HG02870 (cell line): Measurements from ENCODE around the gene NTHL1.

ENCODE experiments used
- ATAC-seq: cut with Tn5 transposase; IDR thresholded peaks from one replicate; pipeline ENCODE4 v1.9.1; 2021; ENCODE audit warnings: mild to moderate bottlenecking, moderate library complexity; ENCODE audit not compliant: unreplicated experiment

Gene NTHL1

GRCh38 chr16:2066139-2066538, 18.5 kb upstream of the NTHL1 start:
- ATAC-seq, result no peak

DNA sequence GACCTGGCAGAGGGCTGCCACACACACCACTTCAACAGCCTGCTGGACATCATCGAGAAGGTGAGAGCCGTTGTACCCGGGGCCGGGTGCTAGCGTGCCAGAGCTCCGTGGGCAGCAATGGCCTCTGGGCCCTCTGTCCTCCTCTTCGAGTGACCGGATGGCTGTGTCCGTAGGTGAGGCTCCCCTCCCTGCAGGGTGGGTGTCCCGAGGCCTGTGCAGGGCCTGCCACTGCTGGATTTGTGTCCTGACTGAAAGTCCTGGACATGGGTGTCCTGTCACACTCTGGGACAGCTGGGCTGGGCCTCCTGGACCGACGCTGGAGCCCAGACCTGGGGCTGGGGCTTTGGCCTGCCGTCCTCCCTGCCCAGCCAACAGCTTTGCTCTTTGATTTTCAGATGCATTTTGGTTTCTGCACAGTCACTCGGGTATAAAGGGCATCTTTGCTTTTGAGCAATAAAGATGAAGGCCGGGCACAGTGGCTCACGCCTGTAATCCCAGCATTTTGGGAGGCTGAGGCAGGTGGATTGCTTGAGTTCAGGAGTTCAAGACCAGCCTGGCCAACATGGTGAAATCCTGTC, 16.8 kb upstream of the NTHL1 start:
- no peak for ATAC-seq

- ATAC-seq, result no peak
Observed at GRCh38 chr16:2063861-2064260, 16.2 kb upstream of the NTHL1 start.

- ATAC-seq, result no peak
Observed at GRCh38 chr16:2062801-2063200, 15.2 kb upstream of the NTHL1 start.

DNA sequence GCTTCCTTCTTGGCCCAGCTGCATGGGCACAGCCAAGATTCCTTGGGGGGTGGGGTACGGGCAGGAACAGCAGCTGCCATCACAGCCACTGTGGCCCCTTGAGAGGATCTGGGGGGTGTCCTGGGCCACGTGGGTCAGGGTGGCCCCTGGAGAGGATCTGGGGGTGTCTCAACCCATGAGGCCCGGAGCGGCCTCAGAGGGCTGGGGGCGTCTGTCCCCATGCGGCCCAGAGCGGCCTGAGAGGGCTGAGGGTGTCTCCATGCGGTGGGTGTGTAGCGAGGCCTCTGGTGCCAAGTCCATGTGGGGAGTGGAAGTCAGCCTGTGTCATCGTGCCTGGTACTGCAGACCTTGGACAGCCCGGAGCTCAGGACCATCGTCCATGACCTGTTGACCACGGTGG, 13.9 kb upstream of the NTHL1 start:
- no peak for ATAC-seq

GRCh38 chr16:2061023-2061422, 13.4 kb upstream of the NTHL1 start:
- ATAC-seq, result no peak

DNA sequence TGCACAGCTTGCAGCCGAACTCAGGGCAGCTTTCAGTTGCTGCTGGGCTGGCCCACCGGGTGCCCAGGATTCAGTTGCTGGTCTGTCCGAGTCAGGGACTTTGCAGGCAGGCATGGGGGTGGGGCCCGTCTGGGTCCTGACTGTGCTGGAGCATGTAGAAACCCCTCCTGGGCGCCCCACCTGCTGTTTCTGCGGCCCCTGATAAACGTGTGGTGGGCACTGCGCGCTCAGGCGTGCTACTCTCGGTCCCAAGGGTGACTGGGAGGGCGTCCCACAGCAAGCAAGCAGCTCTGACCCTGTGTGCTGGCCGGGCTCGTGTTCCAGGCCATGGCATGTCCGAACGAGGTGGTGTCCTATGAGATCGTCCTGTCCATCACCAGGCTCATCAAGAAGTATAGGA, 12.7 kb upstream of the NTHL1 start:
- no peak for ATAC-seq

GRCh38 chr16:2058872-2059271, 11.2 kb upstream of the NTHL1 start:
- ATAC-seq, result no peak

GRCh38 chr16:2058420-2058819, 10.8 kb upstream of the NTHL1 start:
- ATAC-seq, result no peak

- ATAC-seq, result no peak
Observed at GRCh38 chr16:2057438-2057837, 9.8 kb upstream of the NTHL1 start.

- ATAC-seq, result no peak
Observed at GRCh38 chr16:2056681-2057407, 9.2 kb upstream of the NTHL1 start.

- ATAC-seq, result no peak
Observed at GRCh38 chr16:2056077-2056476, 8.4 kb upstream of the NTHL1 start.

DNA sequence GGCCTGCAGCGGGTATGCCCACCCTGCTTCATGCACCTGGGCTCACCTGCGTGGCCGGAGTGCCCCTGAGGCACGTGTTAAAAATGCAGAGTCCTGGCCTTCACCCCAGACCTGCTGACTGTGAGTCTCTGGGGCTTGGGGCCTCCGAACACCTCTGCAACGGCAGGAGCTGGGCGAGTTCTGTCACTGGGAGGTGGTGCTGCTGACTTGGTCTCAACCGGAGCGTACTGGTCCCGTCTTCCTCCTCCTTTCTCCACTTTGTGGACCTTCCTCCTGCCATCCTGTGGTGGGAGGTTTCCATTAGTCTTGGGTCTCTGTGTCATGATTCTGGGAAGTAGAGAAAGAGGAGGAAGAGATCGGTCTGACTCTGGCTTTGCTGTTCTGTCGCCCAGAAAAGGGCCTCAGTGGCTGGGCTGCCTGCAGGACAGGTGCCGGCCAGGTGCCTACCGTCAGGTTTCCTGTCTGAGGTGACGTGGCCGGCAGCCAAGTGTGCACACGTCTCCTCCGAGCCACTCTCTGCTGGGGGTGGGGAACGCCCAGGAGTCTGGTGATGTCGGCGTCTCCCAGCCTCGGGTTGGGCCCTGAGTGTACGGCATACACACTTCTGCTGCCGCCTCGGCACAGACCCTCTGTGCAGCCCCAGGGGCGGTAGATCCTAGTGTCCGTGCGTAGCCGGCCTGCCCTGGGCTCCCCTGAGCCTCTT, 7.1 kb upstream of the NTHL1 start:
- no peak for ATAC-seq

- no peak for ATAC-seq
Observed at GRCh38 chr16:2053897-2054296, 6.3 kb upstream of the NTHL1 start.

DNA sequence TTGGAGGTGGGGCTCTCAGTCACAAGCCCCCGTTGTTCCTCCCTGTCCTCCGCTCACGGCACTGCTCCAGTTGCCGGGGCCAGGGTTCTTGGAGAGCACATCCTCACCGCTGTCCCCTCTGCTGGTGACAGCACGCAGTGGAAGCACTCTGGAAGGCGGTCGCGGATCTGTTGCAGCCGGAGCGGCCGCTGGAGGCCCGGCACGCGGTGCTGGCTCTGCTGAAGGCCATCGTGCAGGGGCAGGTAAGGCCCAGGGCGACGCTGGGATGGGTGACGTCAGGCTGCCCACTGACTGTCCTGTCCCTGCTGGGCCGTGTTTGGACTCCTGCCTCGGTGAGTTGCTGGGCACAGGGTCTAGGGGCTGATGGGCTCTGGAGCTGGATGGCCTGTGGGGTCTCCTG, 5.6 kb upstream of the NTHL1 start:
- ATAC-seq, result no peak

DNA sequence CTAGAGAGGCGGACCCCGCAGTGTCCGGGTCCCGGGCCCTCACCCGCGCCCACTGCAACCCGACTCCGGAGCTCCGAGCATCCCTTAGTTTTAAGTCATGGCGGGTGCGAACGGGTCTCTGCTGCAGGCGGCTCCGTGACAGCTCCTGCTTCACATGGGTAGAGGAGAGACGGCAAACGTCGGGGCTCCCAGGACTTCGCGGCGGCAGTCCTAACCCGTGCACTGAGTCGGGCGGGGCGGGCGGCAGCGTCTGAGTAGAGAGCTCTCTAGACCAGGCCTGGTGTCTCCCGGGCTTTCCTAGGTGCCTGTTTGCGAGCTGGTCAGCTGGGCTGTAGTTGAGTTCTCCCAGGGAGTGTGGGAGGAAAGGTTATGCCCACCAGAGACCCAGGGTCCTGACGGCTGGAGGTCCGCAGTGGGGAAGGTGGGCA, 496 bp upstream of the NTHL1 start:
- no peak for ATAC-seq

DNA sequence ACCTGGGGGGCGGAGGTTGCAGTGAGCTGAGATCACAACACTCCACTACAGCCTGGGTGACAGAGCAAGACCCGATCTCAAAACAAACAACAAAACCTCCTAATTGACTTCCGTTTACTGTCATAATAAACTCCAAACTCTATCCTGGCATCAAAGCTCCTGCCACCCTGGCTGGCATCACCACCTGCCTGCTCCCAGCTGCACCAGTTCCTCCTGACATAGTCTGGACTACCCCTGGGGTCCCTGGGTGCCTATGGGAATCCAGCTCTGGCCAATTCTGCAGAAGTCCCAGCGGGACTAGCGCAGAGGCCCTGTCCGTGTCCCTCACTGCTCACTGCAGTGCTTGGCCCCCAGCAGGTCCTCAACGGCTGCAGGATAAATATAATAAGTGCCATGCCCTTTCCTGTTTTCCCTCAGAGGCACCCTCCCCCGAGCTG, 723 bp downstream of the NTHL1 start:
- ATAC-seq, result no peak

DNA sequence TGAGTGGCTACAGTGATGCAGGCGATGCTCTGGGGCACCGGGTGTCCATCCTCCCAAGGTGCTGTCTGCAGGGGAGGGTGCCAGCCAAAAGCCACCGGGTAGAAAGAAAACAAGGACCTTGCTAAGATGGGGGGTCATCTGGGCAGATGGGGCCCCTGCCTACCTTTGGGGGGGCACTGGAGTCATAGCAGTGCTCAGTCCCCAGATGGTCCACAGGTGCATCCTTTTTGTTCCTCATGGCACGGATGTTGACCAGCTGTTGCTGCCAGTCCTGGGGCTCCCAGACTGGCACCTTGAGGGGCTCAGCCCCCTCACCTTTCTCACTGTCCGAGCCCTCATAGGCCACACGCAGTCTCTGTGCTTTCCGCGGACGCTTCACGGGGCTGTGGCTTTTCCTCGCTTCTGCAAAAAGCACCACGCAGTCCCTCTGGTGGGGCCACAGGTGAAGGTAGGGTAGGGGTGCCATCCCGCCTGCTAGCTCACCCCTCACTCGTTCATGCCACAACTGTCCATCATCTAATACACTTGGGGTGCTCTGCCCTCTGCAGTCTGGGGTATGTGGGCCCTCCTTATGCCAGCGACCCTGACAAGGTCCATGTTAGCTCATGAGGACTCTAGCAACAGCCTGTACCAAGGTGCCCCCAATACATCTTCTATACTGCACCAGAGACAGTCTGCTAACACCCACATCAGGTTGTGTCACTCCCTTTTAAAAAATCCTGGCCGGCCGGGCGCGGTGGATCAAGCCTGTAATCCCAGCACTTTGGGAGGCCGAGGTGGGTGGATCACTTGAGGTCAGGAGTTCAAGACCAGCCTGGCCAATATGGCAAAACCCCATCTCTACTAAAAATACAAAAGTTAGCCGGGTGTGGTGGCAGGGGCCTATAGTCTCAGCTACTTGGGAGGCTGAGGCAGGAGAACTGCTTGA, 1.4 kb downstream of the NTHL1 start:
- no peak for ATAC-seq

- ATAC-seq, result no peak
Observed at GRCh38 chr16:2044541-2044940, 3.1 kb downstream of the NTHL1 start.

GRCh38 chr16:2043667-2044451, 3.8 kb downstream of the NTHL1 start:
- ATAC-seq, result no peak
